ENCODE results near the gene MYO18B.

Gene MYO18B

DNA sequence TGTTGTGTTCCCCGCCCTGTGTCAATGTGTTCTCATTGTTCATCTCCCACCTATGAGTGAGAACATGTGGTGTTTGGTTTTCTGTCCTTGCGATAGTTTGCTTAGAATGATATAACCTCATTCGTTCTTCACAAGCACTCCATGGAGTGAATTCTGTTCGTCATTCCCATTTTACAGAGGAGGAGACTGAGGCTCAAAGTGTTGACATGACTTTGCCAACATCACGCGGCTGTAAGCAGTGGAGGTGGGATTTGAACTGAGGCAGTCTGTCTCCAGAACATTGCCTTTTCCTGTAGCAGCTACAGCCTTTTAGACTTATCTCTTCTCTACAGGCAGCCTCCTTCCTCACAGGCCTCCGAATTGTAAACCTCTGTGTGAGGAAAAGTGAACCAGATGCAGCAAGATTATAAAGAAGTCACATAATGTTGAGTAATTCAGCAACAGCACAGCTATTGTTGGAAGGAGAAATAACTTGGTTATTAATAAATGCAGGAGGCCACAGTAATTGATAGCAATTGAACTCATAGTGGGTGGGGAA lies 74.6 kb downstream of the MYO18B start:
- DNase-seq (ENCODE audit: low spot score) = no peak
- no peak for TF ChIP-seq CTCF (IDR thresholded peaks at IDR 0.05; ENCODE audit: borderline replicate concordance, control extremely low read depth, extremely low read depth, insufficient read depth, missing control alignments)
- in situ Hi-C loops (cut with MboI; ENCODE audit: low sequenced_read_pairs, unreplicated experiment) = no loop called here

DNA sequence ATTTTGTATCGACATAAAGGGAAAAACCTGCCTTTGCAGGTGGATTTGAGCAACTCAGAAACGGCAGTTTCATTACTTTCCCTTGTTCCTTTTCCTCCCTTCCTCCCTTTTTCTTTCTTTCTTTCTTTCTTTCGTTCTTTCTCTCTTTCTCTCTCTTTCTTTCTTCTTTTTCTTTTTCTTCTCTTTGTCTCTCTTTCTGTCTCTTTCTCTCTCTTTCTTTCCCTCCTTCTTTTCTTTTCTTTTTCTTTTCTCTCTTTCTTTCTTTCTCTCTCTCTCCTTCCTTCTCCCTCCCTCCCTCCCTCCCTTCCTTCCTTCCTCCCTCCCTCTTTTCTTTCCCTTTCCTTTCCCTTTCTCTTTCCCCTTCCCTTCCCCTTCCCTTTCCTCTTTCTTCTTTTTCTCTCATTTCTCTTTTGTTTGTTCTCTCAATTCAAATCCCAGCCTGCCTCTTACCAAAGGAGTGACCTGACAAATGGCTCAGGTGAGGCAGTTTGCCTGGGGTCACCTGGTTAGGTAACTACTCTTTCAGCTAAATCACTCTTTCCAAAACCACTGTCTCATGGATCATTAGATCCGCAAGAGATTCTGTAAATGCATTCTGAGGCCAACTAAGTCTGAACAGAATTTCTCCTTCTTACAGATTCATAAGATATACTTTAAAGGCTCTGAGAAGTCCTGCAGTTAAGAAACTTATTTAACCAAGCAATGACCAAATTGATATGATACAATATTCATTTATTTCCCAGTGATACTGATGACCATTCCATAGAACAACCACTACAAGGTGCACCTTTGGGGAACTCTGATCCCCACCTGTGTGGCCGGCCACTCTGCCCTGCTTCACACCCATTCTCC lies 75.3 kb downstream of the MYO18B start:
- no peak for DNase-seq (ENCODE audit: low spot score)
- in situ Hi-C loops (cut with MboI; ENCODE audit: low sequenced_read_pairs, unreplicated experiment) = no loop called here
- TF ChIP-seq CTCF (IDR thresholded peaks at IDR 0.05; ENCODE audit: borderline replicate concordance, control extremely low read depth, extremely low read depth, insufficient read depth, missing control alignments) = no peak

- in situ Hi-C loops (cut with MboI; ENCODE audit: low sequenced_read_pairs, unreplicated experiment) = no loop called here
Measured at GRCh38 chr22:25818541-25818940, 76.6 kb downstream of the MYO18B start.

GRCh38 chr22:25822344-25822743 lies 80.4 kb downstream of the MYO18B start:
- in situ Hi-C loops (cut with MboI; ENCODE audit: low sequenced_read_pairs, unreplicated experiment) = no loop called here

More at GRCh38 chr22:25818541-25818940, 76.6 kb downstream of the MYO18B start:
- DNase-seq (ENCODE audit: low spot score) = no peak
- TF ChIP-seq CTCF (IDR thresholded peaks at IDR 0.05; ENCODE audit: borderline replicate concordance, control extremely low read depth, extremely low read depth, insufficient read depth, missing control alignments) = no peak

DNA sequence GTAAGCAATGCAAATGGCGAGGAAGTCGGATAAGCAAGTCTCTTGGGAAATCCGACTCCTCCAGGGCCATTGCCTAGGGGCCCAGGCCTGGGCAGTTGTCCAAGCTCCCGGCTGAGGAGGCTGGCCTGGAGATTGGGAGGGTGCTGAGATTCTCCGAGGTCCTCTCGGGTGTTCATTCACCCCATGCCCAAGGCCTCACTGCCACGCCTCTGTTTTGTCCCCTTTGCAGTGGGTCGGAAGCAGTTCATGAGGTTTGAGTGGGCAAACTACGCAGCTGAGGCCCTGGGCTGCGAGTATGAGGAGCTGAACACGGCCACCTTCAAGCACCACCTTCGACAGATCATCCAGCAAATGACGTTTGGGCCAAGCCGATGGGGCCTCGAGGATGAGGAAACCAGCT lies 81.3 kb downstream of the MYO18B start:
- no peak for TF ChIP-seq CTCF (IDR thresholded peaks at IDR 0.05; ENCODE audit: borderline replicate concordance, control extremely low read depth, extremely low read depth, insufficient read depth, missing control alignments)
- DNase-seq (ENCODE audit: low spot score) = no peak
- in situ Hi-C loops (cut with MboI; ENCODE audit: low sequenced_read_pairs, unreplicated experiment) = no loop called here

More at GRCh38 chr22:25822344-25822743, 80.4 kb downstream of the MYO18B start:
- no peak for TF ChIP-seq CTCF (IDR thresholded peaks at IDR 0.05; ENCODE audit: borderline replicate concordance, control extremely low read depth, extremely low read depth, insufficient read depth, missing control alignments)
- DNase-seq (ENCODE audit: low spot score) = no peak

DNA sequence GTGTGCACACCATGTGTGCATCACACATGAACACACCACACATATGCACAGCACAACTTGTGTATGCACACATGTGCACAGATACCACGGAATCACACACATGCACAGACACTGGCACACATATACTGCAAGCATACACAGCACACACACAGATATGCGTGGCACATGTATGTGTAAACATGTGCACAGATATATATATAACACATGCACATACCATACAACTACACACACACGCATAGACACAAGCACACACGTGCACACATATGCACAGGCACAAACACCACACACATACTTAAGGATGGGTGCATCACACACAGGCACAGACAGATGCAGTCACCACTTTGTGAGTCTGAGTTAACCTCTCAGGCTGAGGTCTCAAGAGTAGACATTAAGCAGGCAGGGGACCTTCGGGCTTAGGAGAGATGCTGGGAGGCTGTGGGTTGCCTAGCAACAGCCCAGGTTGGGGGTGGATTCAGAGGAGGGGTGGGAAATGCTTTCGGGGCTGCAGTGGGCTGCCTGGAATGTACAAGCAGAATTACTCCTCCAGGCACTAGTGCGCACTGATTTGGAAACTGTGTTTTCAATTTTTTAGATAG lies 82.9 kb downstream of the MYO18B start:
- TF ChIP-seq CTCF (IDR thresholded peaks at IDR 0.05; ENCODE audit: borderline replicate concordance, control extremely low read depth, extremely low read depth, insufficient read depth, missing control alignments) = no peak
- in situ Hi-C loops (cut with MboI; ENCODE audit: low sequenced_read_pairs, unreplicated experiment) = no loop called here
- no peak for DNase-seq (ENCODE audit: low spot score)

All from GM13976 (cell line).